OCI-LY7 (cell line): ENCODE results near the gene PTPRF.

Experiments
- CTCF ChIP-seq: fragments of 200-600 bp; sonication (generic); conservative IDR thresholded peaks from 2 replicates; pipeline ENCODE4 v1.5.1; 2014; ENCODE audit warnings: mild to moderate bottlenecking, antibody characterized with exemption, low read length, moderate library complexity, mixed read lengths
- EZH2phosphoT487 ChIP-seq: fragments of 200-600 bp; sonication (generic); IDR thresholded peaks from 2 replicates; pipeline ENCODE4 v1.6.1; 2018; ENCODE audit warnings: low read depth, borderline replicate concordance, mild to moderate bottlenecking, mixed run types, antibody characterized with exemption, low read length, moderate library complexity, mixed read lengths

DNA sequence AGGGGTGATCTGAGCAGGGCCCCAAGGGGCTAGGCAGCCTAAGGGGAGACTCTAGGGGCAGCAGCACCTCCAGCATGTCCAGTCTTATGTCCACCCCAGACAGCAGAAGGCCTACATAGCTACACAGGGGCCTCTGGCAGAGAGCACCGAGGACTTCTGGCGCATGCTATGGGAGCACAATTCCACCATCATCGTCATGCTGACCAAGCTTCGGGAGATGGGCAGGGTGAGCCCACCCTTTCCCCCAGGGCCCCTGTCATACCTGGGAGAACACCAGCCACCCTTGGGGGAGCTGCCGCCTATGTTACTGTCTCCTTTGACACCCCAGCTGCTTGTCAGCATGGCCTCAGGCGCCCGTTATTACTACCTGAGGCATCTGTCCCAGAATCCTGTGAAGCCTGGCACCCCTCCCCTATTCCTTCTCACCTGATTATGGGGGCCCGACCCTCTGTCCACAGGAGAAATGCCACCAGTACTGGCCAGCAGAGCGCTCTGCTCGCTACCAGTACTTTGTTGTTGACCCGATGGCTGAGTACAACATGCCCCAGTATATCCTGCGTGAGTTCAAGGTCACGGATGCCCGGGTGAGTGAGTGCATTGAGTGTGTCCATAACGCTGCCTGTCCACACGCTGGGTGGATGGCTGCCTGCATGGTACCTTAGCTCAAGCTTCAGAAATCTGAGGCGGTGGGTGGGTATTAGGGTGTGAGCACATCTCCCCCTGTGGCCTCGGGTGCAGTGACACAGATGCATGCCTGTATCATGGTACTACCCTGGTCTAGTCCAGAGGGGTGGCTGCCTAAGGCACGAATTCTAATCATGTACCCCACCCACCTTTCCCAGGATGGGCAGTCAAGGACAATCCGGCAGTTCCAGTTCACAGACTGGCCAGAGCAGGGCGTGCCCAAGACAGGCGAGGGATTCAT lies 89.6 kb downstream of the PTPRF start:
- no peak for TF ChIP-seq CTCF
- TF ChIP-seq EZH2phosphoT487: no peak
